H1 (cell line): ENCODE measurements around the gene CACNA2D4. TPM values are rescaled to one million over a fixed set of nuclear protein-coding genes. Genes with fewer than 3 reads are reported as not detected.

Source experiments
- CTCF ChIA-PET: fragments of 300-600 bp; sonication (Branson Sonifier 250); formaldehyde crosslinking; loops from one replicate; lab custom pipeline; 2021; ENCODE audit not compliant: partially characterized antibody; lab: Charles Lee
- POLR2A ChIA-PET: fragments of 300-600 bp; sonication (Branson Sonifier 250); formaldehyde crosslinking; loops from one replicate; lab custom pipeline; 2021; ENCODE audit warnings: inconsistent platforms; ENCODE audit not compliant: partially characterized antibody; lab: Charles Lee
- DNase-seq, 2 experiments: peaks; one replicate each; pipeline versions ENCODE4 v3.0.0 to v3.0.0-alpha.2; 2010 to 2022; ENCODE audit warnings: low spot score in 2 of 2, low read depth in 1 of 2, mixed read lengths in 1 of 2
- FAIRE-seq: peaks from 2 replicates; lab custom pipeline; 2011; peaks lifted over from hg19 to GRCh38; lab: Jason Lieb, UNC
- H2AFZ ChIP-seq: 2 replicates; pipeline ENCODE4 v1.8.1; 2012; ENCODE audit warnings: low read length, inconsistent platforms
- H2AK5ac ChIP-seq: 2 replicates; pipeline ENCODE4 v1.6.1; 2013; ENCODE audit warnings: low read depth, low read length
- H2BK120ac ChIP-seq: replicated peaks from 2 replicates; pipeline ENCODE3; 2013; ENCODE audit warnings: low read depth, low read length, inconsistent platforms
- H2BK12ac ChIP-seq: 2 replicates; pipeline ENCODE4 v1.6.1; 2013; ENCODE audit warnings: low read depth, low read length
- H2BK15ac ChIP-seq: 2 replicates; pipeline ENCODE4 v1.6.1; 2013; ENCODE audit warnings: low read length
- H2BK20ac ChIP-seq: 2 replicates; pipeline ENCODE4 v1.6.1; 2013; ENCODE audit warnings: low read length
- H2BK5ac ChIP-seq: 2 replicates; pipeline ENCODE4 v1.6.1; 2013; ENCODE audit warnings: low read depth, low read length
- H3K14ac ChIP-seq: 2 replicates; pipeline ENCODE4 v1.6.1; 2013; ENCODE audit warnings: inconsistent platforms; ENCODE audit not compliant: insufficient read length
- H3K18ac ChIP-seq: 2 replicates; pipeline ENCODE4 v1.6.1; 2013; ENCODE audit warnings: low read length; ENCODE audit errors: extremely low read depth
- H3K23ac ChIP-seq: 2 replicates; pipeline ENCODE4 v1.6.1; 2013; ENCODE audit warnings: inconsistent platforms; ENCODE audit not compliant: insufficient read length
- H3K23me2 ChIP-seq: 2 replicates; pipeline ENCODE4 v1.6.1; 2013; ENCODE audit warnings: low read depth, low read length
- H3K27ac ChIP-seq: 2 replicates; pipeline ENCODE4 v1.6.1; 2011; ENCODE audit warnings: low read depth, low read length, inconsistent platforms
- H3K27me3 ChIP-seq, 4 experiments: replicated peaks in 1 of 4; 1 replicate in 1 of 4; 2 replicates in 3 of 4; pipeline versions ENCODE4 v1.6.1 to v1.8.1; 2011 to 2013; ENCODE audit warnings: low read length in 3 of 4, mild to moderate bottlenecking in 3 of 4, inconsistent platforms in 2 of 4, mixed read lengths in 2 of 4, moderate library complexity in 1 of 4; ENCODE audit not compliant: control insufficient read depth in 3 of 4, insufficient read depth in 3 of 4; ENCODE audit errors: extremely low read depth in 1 of 4
- H3K36me3 ChIP-seq, 4 experiments: 2 replicates each; pipeline versions ENCODE4 v1.6.1 to v1.8.1; 2011 to 2013; ENCODE audit warnings: mild to moderate bottlenecking in 4 of 4, low read length in 3 of 4, moderate library complexity in 2 of 4, control low read depth in 1 of 4, inconsistent platforms in 1 of 4; ENCODE audit not compliant: insufficient read depth in 4 of 4, control insufficient read depth in 2 of 4
- H3K4ac ChIP-seq: replicated peaks from 2 replicates; pipeline ENCODE3; 2013; ENCODE audit warnings: low read length, low read depth, mixed read lengths, inconsistent platforms; ENCODE audit not compliant: insufficient read length
- H3K4me1 ChIP-seq, 4 experiments: replicated peaks in 1 of 4; 1 replicate in 1 of 4; 2 replicates in 3 of 4; pipeline versions ENCODE4 v1.6.1 to v1.8.1; 2011 to 2013; ENCODE audit warnings: low read length in 3 of 4, inconsistent platforms in 2 of 4, mixed read lengths in 1 of 4; ENCODE audit not compliant: insufficient read depth in 4 of 4, control insufficient read depth in 3 of 4
- H3K4me2 ChIP-seq, 2 experiments: 2 replicates each; pipeline versions ENCODE4 v1.6.1 to v1.8.1; 2011 to 2013; ENCODE audit warnings: low read depth in 2 of 2, low read length in 2 of 2, control low read depth in 1 of 2, inconsistent platforms in 1 of 2, mild to moderate bottlenecking in 1 of 2; ENCODE audit not compliant: insufficient read depth in 1 of 2
- H3K4me3 ChIP-seq, 4 experiments: fragments of 200-600, 300-600 bp in 1 of 4; sonication (generic), shearing (Covaris generic), sonication (Bioruptor Twin) in 1 of 4; 2 replicates each; pipeline versions ENCODE4 v1.5.1 to v1.8.1; 2011 to 2016; ENCODE audit warnings: low read length in 4 of 4, low read depth in 3 of 4, control low read depth in 2 of 4, inconsistent platforms in 2 of 4, mild to moderate bottlenecking in 2 of 4, mixed read lengths in 1 of 4, moderate library complexity in 1 of 4; ENCODE audit not compliant: insufficient read depth in 2 of 4; ENCODE audit errors: extremely low read depth in 1 of 4
- H3K56ac ChIP-seq: replicated peaks from 2 replicates; pipeline ENCODE3; 2013; ENCODE audit warnings: low read depth, mild to moderate bottlenecking, mixed read lengths, low read length, inconsistent platforms; ENCODE audit not compliant: insufficient read length
- H3K79me1 ChIP-seq: 2 replicates; pipeline ENCODE4 v1.6.1; 2013; ENCODE audit warnings: low read depth, low read length, control low read depth
- H3K79me2 ChIP-seq, 2 experiments: 2 replicates each; pipeline versions ENCODE4 v1.6.1 to v1.8.1; 2012 to 2013; ENCODE audit warnings: low read length in 2 of 2, mild to moderate bottlenecking in 2 of 2, inconsistent platforms in 1 of 2; ENCODE audit not compliant: insufficient read depth in 2 of 2, control insufficient read depth in 1 of 2
- H3K9ac ChIP-seq, 4 experiments: replicated peaks in 1 of 4; 1 replicate in 1 of 4; 2 replicates in 3 of 4; pipeline versions ENCODE4 v1.6.1 to v1.8.1; 2011 to 2013; ENCODE audit warnings: low read depth in 3 of 4, low read length in 3 of 4, control low read depth in 2 of 4, mild to moderate bottlenecking in 2 of 4, moderate library complexity in 2 of 4, inconsistent platforms in 1 of 4; ENCODE audit errors: extremely low read depth in 1 of 4
- H3K9me3 ChIP-seq, 2 experiments: 2 replicates each; pipeline versions ENCODE4 v1.6.1 to v1.8.1; 2012 to 2013; ENCODE audit warnings: mild to moderate bottlenecking in 2 of 2, moderate library complexity in 2 of 2, control low read depth in 1 of 2, inconsistent platforms in 1 of 2, low read depth in 1 of 2, low read length in 1 of 2, mixed read lengths in 1 of 2; ENCODE audit not compliant: insufficient read depth in 2 of 2
- H4K20me1 ChIP-seq, 2 experiments: replicated peaks in 1 of 2; 2 replicates each; pipeline versions ENCODE3 to v1.8.1; 2011 to 2013; ENCODE audit warnings: inconsistent platforms in 2 of 2, low read length in 2 of 2, mild to moderate bottlenecking in 1 of 2; ENCODE audit not compliant: insufficient read depth in 2 of 2, control insufficient read depth in 1 of 2
- H4K5ac ChIP-seq: 2 replicates; pipeline ENCODE4 v1.6.1; 2013; ENCODE audit warnings: low read length, low read depth, mixed read lengths, inconsistent platforms; ENCODE audit not compliant: insufficient read length
- H4K8ac ChIP-seq: 2 replicates; pipeline ENCODE4 v1.8.0; 2013; ENCODE audit warnings: mild to moderate bottlenecking, moderate library complexity, low read length, inconsistent platforms; ENCODE audit not compliant: insufficient read depth; ENCODE audit errors: extremely low read depth
- H4K91ac ChIP-seq: replicated peaks from 2 replicates; pipeline ENCODE3; 2013; ENCODE audit warnings: low read length, mixed read lengths, inconsistent platforms; ENCODE audit not compliant: insufficient read length
- CBX5 ChIP-seq: fragments of 300-800, 300-1000 bp; sonication (generic); IDR thresholded peaks from 2 replicates; pipeline ENCODE4 v1.7.1; 2016; ENCODE audit warnings: antibody characterized with exemption, low read length, low read depth
- CREB1 ChIP-seq: IDR thresholded peaks from 2 replicates; pipeline ENCODE4 v1.6.1; 2012; ENCODE audit warnings: inconsistent platforms
- EGR1 ChIP-seq: IDR thresholded peaks from 2 replicates; pipeline ENCODE4 v1.6.1; 2011; ENCODE audit warnings: low read depth, low read length, borderline replicate concordance
- KDM1A ChIP-seq: fragments of 200-600, 300-600 bp; sonication (generic); IDR thresholded peaks from 2 replicates; pipeline ENCODE4 v1.7.1; 2016; ENCODE audit warnings: mild to moderate bottlenecking, low read length, borderline replicate concordance
- KDM5A ChIP-seq: fragments of 200-600 bp; IDR thresholded peaks from 2 replicates; pipeline ENCODE4 v1.7.1; 2012; ENCODE audit warnings: mild to moderate bottlenecking, low read length, inconsistent platforms, mixed read lengths
- PHF8 ChIP-seq: fragments of 200-600 bp; sonication (generic); conservative IDR thresholded peaks from 2 replicates; pipeline ENCODE4 v1.7.1; 2012; ENCODE audit warnings: low read depth, mild to moderate bottlenecking, inconsistent platforms, low read length, moderate library complexity
- POLR2AphosphoS5 ChIP-seq: IDR thresholded peaks from 2 replicates; pipeline ENCODE4 v1.6.1; 2011; ENCODE audit warnings: low read depth, low read length
- RBBP5 ChIP-seq: IDR thresholded peaks from 2 replicates; pipeline ENCODE4 v1.7.1; 2012; ENCODE audit warnings: low read depth, mild to moderate bottlenecking, inconsistent platforms, low read length, moderate library complexity, borderline replicate concordance
- RNF2 ChIP-seq: fragments of 200-900, 300-1000 bp; sonication (generic); IDR thresholded peaks from 2 replicates; pipeline ENCODE4 v1.7.1; 2016; ENCODE audit warnings: borderline replicate concordance, low read depth, mild to moderate bottlenecking, antibody characterized with exemption, low read length; ENCODE audit not compliant: poor library complexity, severe bottlenecking; ENCODE audit errors: missing control alignments
- RXRA ChIP-seq: IDR thresholded peaks from 2 replicates; pipeline ENCODE4 v1.6.1; 2011; ENCODE audit warnings: low read depth, mild to moderate bottlenecking, low read length, moderate library complexity; ENCODE audit not compliant: insufficient read depth
- SIRT6 ChIP-seq: IDR thresholded peaks from one replicate; pipeline ENCODE4 v1.7.1; 2012; ENCODE audit warnings: low read length, inconsistent platforms
- SIX5 ChIP-seq: IDR thresholded peaks from 2 replicates; pipeline ENCODE4 v1.6.1; 2011; ENCODE audit warnings: mild to moderate bottlenecking, low read depth, low read length
- TCF12 ChIP-seq: IDR thresholded peaks from 2 replicates; pipeline ENCODE4 v1.6.1; 2011; ENCODE audit warnings: low read depth, mild to moderate bottlenecking, low read length
- YY1 ChIP-seq: IDR thresholded peaks from 2 replicates; pipeline ENCODE4 v1.6.1; 2011; ENCODE audit warnings: low read depth, mild to moderate bottlenecking, low read length
- WGBS, 2 experiments: shearing (Covaris generic) in 1 of 2; methylation state at CpG; one replicate each; pipeline versions ENCODE4 v1.1.6 to v1.1.7; 2013 to 2015; ENCODE audit warnings: low lambda C conversion rate in 2 of 2, mixed read lengths in 2 of 2, inconsistent platforms in 1 of 2, low coverage in 1 of 2, missing lambda C conversion rate in 1 of 2; ENCODE audit not compliant: insufficient replicate concordance in 2 of 2, insufficient coverage in 1 of 2, insufficient read length in 1 of 2; ENCODE audit errors: extremely low coverage in 1 of 2, missing lambda C conversion rate in 1 of 2; 5-methylcytosine and 5-hydroxymethylcytosine counted together
- polyA plus RNA-seq, 7 experiments: library from polyadenylated mRNA; depleted of rRNA in 3 of 7; stranded (reverse) in 5 of 7; unstranded in 2 of 7; fragments of >200 nt in 5 of 7; fragments of 200-250 nt in 2 of 7; gene quantifications; 1 replicate in 5 of 7; 2 replicates in 1 of 7; 4 replicates in 1 of 7; pipeline versions ENCODE4 v1.2.1 to v1.2.3, GENCODE V29; 2011 to 2013; ENCODE audit warnings: missing spikeins in 2 of 7, mixed read lengths in 2 of 7
- total RNA-seq: library from RNA; stranded (reverse); fragmentation: NEBNext Ultra II Directional; extraction: Animal tissue kit (Norgen Biotek cat#: 25700); gene quantifications from 2 replicates; pipeline ENCODE4 v1.2.1, GENCODE V29; 2021

CACNA2D4 gene
- total and polyA plus RNA-seq, 2 of the 8 experiments (the other 6 are each of a cell fraction or from before 2014, with no cell fraction given), result 0.44 to 0.88 TPM

DNA sequence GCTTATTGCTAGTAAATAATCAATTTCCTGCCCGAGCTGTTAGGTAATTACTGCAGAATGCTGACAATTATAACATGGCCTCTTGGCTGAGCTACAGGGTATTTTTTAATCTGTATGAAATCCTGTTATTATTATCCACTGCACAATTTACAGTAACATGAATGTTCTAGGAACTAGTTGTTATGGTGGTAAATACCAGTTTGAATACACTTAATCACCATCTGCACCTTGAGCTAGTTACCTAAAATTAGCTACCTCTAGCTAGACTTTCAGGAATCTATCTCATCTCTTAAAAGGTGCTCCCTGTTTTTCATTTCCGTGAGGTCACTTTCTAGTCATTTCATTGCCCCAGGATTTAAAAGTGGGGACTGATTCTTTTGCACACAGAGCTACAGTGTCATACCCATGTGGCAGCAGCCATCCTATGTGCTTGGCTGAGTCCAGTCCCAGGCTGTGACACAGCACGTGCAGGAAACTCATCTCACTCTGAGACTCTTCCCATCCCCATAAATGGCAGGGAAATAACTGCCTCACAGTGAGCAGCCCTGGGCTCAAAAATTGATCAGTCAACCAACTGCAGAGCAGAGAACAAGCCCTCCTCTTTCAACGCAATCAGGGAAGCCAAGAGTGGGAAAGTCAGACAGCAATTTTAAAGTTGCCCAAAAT, 48.2 kb upstream of the CACNA2D4 start:
- Histone ChIP-seq H2BK12ac (no peak overlapping the region), H4K8ac (no peak overlapping the region), H2BK15ac (no peak overlapping the region), H3K27me3 (no peaks in the 10 kb centered on the region), H3K4ac (no peak overlapping the region), H3K27ac (no peak overlapping the region), H3K4me1 (no peaks in the 10 kb centered on the region), H3K79me1 (no peaks in the 10 kb centered on the region), H3K23me2 (no peaks in the 10 kb centered on the region), H3K79me2 (no peaks in the 10 kb centered on the region), H4K20me1 (no peaks in the 10 kb centered on the region), H2BK5ac (no peak overlapping the region), H2BK120ac (no peak overlapping the region), H3K4me3 (no peak overlapping the region), H3K4me2 (no peak overlapping the region), H3K23ac (no peak overlapping the region), H3K9ac (no peak overlapping the region), H2AK5ac (no peak overlapping the region), H2BK20ac (no peak overlapping the region), H3K18ac (no peak overlapping the region), H4K91ac (no peak overlapping the region), H4K5ac (no peak overlapping the region), H3K56ac (no peak overlapping the region), H3K36me3 (peaks cover 0 to 15% (median 3%) of the 10 kb centered on the region in 4 experiments; a peak in 6 of 8 replicates), H3K14ac (no peak overlapping the region), H3K9me3 (no peaks in the 10 kb centered on the region), H2AFZ (no peak overlapping the region)
- ChIA-PET CTCF (interaction anchor here (0.5 to 2.2 kb wide), 7 partner anchors 27 to 623 kb away, joined by 3 to 7 read pairs (median 5); partner anchors contain the start of gene DCP1B), POLR2A (interaction anchor here (0.8 kb wide), 1 partner anchor 8 kb away, joined by 3 read pairs; no protein-coding TSS in a partner anchor)
- DNase-seq, result no peak
- WGBS, 2 experiments, result 88% methylated on average over 4 of the region's 4 CpGs; no CpG with 5 or more reads in 1 of the 2 experiments
- FAIRE-seq, result no peak
- no peak for TF ChIP-seq KDM1A
- no peak for TF ChIP-seq PHF8
- TF ChIP-seq EGR1, result no peak
- TF ChIP-seq KDM5A, result no peak
- TF ChIP-seq SIRT6, result no peak
- TF ChIP-seq TCF12, result no peak
- no peak for TF ChIP-seq SIX5
- no peak for TF ChIP-seq CREB1
- TF ChIP-seq CBX5, result no peak
- TF ChIP-seq RBBP5, result no peak
- TF ChIP-seq RXRA, result no peak
- TF ChIP-seq YY1, result no peak
- TF ChIP-seq POLR2AphosphoS5, result no peak
- TF ChIP-seq RNF2, result no peak
